ENCODE results near the gene ELP2.
"Not testable (repeated sequence)": the region's sequence is repeated elsewhere in the genome, so short reads cannot be mapped to it uniquely, and the experiment has no call there.

The ELP2 gene, protein sequence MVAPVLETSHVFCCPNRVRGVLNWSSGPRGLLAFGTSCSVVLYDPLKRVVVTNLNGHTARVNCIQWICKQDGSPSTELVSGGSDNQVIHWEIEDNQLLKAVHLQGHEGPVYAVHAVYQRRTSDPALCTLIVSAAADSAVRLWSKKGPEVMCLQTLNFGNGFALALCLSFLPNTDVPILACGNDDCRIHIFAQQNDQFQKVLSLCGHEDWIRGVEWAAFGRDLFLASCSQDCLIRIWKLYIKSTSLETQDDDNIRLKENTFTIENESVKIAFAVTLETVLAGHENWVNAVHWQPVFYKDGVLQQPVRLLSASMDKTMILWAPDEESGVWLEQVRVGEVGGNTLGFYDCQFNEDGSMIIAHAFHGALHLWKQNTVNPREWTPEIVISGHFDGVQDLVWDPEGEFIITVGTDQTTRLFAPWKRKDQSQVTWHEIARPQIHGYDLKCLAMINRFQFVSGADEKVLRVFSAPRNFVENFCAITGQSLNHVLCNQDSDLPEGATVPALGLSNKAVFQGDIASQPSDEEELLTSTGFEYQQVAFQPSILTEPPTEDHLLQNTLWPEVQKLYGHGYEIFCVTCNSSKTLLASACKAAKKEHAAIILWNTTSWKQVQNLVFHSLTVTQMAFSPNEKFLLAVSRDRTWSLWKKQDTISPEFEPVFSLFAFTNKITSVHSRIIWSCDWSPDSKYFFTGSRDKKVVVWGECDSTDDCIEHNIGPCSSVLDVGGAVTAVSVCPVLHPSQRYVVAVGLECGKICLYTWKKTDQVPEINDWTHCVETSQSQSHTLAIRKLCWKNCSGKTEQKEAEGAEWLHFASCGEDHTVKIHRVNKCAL

DNA sequence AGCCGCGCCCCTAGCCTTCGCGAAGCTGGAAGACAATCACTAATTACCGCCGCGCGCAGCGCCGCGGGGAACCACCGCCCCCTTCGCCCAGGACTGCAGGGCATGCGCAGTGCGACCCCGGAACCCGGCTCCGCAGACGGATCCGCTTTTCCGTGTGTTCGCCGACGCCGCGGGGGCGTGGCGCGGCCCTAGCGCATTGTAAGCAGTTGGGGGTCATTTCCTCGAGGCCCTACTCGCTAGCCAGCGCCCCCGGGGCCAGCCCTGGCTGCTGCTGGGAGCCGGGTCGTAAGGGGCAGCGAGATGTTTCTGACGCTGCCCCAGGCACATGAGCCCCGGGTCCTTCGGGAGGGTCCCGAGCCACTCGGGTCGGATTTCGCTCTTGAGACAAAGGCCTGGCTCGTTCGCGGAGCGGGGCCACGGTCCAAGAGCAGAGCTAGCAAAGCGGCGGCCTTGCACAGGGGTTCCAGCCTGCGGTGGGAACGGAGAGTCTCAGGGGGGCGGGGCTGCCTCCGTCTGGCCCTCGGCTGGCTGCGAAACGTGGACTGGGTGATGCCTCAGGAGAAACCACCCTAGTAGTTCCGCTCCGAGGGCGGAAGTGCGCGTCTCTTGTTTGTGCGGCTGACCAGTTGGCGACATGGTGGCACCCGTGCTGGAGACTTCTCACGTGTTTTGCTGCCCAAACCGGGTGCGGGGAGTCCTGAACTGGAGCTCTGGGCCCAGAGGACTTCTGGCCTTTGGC, at the start of gene ELP2, which contains the start of gene SLC39A6:
Gene ELP2, plus strand, starts transcription at position 600 of the 739 bp plus-strand sequence. Its CDS starts 35 bp downstream, at position 635.
Gene SLC39A6, minus strand, starts transcription at position 41 of the 739 bp plus-strand sequence. CDS start 2,333 bp downstream, outside the sequence.
- DNase-seq = peak; percentile 66

DNA sequence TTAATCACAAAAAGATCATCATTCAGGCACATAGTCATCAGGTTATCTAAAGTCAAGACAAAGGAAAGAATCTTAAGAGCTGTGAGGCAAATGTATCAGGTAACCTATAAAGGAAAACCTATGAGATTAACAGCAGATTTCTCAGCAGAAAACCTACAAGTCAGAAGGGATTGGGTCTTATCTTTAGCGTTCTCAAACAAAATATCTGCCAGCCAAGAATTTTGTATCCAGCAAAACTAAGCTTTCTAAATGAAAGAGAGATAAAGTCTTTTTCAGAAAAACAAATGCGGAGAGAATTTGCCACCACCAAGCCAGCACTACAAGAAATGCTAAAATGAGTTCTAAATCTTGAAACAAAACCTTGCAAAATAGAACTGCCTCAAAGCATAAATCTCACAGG, 48.6 kb upstream of the ELP2 start:
- not testable (repeated sequence) for DNase-seq

DNA sequence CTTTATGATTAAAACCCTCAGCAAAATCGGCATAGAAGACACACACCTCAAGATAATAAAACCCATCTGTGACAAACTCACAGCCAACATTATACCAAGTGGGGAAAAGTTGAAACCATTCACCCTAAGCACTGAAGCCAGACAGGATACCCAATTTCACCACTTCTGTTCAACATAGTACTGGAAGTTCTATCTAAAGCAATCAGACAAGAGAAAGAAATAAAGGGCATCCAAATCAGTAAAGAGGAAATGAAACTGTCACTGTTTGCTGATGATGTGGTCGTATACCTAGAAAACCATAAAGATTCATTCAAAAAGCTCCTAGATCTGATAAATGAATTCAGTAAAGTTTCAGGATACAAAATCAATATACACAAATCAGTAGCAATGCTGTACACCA, 46.0 kb upstream of the ELP2 start:
- no peak for DNase-seq

DNA sequence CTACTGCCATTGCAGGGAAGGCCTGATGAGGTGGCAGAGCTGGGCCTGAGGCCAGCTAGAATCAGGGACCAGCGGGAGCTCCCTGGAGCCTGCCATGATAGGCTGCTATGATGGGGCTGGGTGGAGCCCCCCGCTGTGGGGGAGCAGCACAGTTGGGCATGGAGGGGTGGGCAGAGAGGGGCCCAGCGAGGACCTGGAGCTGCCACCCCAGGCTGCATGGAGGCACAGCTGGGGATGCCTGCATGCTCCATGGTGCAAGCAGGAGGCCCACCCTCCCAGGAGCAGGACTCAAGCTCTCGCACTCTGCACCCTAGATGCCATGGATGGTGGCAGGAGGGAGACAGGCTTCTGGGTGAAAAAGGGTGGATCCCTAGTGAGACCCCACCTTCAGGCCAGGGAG, 44.5 kb upstream of the ELP2 start:
- no peak for DNase-seq

DNA sequence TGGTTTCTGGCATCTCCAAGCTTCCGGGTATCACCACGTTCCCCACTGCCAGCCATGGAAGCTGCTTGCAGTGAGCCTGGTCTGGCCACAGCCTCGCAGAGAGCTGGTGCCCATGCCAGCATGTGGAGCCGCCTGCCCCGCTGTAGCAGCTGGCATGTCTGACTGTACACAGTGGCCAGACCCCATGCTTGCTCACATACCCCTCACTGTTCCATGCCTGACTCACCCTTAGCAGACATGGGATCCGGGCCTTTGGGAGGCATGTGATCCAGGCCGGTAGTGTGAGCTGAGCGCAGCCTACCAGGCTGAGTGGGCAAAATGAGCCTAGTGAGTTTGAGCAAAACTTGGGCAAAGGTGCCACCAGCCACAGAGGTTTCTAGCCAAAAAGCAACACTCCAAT, 43.5 kb upstream of the ELP2 start:
- DNase-seq = no peak

DNA sequence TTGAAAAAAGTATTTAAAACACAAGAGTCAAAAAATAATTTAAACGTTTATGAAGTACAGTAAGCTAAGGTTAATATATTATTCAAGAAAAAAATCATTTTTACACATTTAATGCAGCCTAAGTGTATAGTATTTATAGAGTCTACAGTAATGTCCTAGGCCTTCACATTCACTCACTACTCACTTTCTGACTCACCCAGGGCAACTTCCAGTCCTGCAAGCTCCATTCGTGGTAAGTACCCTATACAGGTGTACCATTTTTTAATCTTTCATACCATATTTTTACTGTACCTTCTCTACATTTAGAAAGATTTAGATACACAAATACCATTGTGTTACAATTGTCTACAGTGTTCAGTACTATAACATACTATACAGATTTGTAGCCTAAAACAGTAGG, 41.4 kb upstream of the ELP2 start:
- DNase-seq = no peak

DNA sequence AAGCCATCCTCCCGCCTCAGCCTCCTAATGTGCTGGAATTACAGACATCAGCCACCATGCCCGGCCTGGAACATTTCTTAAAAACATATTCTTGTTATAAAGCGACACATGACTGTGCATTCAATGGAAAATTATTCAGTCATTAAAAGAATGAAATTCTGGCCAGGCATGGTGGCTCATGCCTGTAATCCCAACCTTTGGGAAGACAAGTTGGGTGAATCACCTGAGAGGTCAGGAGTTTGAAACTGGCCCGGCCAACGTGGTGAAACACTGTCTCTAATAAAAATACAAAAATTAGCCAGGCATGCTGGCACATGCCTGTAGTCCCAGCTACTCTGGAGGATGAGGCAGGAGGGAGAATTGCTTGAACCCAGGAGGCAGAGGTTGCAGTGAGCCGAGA, 40.7 kb upstream of the ELP2 start:
- no peak for DNase-seq

DNA sequence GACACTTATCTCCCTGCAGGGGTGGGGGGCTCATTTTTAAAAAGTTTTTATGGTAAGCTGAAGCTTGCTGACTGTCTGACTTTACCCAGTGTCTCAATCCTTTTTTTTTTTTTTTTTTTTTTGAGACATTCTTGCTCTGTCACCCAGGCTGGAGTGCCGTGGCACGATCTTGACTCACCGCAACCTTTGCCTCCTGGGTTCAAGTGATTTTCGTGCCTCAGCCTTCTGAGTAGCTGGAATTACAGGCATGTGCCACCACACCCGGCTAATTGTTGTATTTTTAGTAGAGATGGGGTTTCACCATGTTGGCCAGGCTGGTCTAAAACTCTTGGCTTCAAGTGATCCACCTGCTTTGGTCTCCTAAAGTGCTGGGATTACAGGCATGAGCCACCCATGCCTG, 37.6 kb upstream of the ELP2 start:
- not testable (repeated sequence) for DNase-seq

DNA sequence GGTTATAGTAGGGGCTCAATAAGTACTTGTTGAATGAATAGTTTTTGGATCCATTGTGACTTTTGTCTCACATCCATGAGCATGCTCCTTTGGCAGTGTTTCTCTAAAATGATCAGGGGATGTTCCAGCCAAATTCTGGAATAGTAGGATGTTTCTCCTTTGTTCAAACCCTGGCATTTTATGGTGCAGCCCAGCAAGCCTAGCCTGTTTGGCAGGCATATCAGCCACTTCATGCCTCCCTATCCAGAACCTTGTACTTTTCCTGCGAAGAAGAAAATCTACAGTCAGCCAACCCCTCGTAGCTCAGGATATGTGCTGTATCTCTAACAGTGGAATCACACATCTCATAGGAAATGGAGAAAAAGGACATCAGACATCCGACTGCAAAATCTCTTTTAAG, 35.3 kb upstream of the ELP2 start:
- no peak for DNase-seq

DNA sequence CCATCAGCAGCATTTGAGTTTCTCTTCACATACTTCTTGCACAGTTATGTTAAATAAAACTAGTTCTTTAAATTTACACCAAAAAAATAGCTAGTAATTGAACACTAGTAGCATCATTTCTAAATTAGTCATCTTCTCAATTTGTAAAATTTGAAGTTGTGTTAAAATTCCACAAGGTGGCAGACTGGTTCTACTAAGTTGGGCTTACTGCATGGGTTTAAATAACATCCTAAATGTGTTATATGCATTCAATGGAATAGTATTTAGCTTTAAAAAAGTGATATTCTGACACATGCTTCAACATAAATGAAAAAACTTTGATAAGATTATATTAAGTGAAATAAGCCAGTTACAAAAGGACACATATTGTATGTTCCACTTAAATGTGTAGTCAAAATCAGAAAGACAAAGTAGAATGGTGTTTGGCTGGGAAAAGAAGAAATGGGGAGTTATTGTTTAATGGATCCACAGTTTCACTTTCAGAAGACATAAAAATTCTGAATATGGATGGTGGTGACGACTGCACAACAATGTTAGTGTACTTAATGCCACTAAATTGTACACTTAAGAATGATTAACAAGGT, 33.7 kb upstream of the ELP2 start:
- DNase-seq = peak; percentile 5

DNA sequence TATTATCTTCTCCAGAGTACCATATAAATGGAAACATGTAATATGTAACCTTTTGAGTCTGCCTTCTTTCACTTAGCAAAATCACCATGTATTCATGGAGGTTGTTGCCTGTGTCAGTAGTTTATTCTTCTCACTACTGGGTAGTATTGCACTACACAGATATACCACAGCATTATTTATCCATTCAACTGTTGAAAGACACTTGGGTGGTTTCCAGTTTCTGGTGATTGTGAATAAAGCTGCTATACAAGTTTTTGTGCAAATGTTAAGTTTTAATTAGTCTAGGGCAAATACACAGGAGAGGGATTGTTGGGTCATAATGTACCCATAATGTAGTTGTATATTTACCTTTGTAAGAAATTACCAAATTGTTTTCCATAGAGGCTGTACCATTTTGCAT, 32.7 kb upstream of the ELP2 start:
- DNase-seq = no peak

DNA sequence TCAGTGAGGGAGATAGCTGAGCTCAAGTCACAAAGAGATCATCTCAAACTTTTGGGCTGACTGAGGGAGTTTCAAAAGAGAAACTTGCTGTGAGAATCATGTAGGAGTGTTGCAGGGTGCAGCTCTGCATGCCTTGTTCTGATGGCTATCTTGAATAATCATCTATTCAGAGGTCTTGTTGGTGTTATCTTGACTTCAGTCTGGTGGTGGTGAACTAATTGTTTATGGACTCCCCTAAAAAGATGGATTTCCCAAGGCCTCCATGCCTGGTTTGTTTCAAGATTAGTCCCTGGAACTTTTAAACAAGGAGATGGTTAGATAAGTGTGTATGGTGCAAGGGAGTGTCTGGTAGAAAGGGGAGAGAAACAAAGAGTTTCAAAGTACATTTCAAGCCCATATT, 30.4 kb upstream of the ELP2 start:
- DNase-seq = no peak

DNA sequence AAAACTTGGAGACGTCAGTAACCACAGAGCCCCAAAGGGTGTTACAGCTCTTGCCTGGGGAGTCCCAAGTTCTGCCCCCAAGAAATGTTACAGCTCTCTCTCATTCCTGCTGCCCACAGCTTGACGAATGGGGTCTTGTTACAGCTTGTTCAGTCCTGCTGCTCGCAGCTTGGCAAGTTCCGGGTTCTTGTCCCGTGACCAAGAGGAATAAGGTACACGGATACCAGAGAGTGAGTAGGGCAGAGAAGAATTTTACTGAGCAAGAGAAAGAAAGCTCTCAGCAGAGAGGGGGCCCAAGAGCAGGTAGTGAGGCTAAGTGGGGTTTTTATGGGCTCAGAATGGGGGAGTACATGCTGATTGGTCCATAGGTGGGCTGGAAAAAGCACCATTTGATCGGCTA, 27.8 kb upstream of the ELP2 start:
- DNase-seq = no peak

DNA sequence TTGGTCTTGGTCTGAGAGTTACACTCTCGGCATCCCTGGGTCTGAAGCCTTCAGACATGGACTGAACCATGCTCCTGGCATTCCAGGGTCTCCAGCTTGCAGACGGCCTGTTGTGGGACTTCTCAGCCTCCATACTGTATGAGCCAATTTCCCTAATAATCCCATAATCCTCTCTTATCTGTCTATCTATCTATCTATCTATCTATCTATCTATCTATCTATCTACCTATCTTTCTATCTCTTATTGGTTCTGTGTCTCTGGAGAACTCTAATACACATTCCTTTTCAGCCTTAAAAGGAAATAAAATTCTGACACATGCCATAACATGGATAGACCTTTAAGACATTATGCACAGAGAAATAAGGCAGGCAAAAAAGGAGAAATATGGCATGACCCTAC, 24.9 kb upstream of the ELP2 start:
- no peak for DNase-seq

DNA sequence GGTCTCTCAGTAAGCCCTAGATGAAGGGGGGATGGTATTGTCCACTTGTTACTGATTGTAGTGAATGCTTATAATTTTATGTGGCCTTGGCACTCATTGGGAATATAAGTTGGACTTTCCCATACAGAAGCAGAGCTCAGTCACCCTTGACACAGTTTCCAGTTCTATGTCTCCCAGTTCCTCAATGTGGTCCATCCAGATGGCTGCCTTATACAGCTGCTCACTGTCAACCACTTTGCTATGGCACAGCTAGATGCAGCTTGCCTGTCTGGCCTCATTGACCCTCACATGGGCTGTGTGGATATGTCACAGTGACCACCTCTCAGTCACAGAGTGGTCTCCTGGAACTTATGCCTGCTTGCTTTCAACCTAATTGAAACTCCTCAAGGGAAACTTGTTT, 22.2 kb upstream of the ELP2 start:
- DNase-seq = no peak

DNA sequence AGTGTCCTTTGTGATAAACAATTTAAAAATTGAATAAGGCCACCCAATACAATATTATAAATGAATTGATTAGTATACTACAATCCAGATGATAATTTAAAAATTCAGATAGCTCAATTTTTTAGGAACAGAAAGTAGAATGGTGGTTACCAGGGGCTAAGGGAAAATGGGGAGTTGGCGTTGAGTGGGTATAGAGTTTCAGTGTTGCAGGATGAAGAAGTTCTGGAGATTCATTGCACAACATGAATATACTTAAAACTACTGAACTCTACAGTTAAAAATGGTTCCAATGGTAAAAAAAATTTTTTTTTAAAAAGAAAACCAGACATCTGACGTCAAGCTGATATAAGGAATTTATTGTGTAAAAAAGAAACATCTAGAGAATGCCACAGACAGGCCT, 21.5 kb upstream of the ELP2 start:
- no peak for DNase-seq

DNA sequence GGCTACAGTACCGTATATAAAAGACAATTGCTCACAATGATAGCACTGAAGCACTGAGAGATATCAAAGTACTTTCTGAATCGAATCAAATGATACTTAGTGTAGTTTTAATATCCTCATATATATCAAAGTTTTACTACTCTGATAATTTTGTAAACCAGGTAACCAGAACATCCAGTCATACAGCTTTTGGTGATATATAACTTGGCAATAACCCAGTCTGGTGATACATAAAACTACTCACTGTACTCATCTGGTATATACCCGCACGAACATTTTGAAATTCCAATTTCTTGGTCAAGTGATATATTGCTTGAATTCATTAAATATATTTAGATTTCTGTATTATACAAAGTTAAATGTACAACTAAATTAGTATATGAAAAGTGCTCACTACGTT, 21.1 kb upstream of the ELP2 start:
- DNase-seq = no peak

DNA sequence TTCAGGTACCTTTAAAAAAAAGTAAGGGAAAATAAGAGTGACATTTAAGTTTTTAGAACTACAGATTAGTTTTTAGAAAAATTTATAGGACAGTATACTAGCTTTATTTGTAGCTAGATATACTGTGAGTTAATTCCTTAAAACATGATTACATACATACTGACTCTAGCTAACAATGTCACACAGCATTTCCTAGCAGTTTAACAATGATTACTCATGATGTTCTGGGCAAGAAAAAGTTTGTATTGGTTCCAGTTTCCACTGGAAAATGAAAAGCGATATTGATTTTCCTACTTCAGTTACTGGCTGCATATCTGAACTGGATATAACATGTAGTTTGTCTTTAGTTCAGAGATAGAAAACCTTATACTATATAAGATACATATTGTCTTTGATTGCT, 20.0 kb upstream of the ELP2 start:
- DNase-seq = no peak

DNA sequence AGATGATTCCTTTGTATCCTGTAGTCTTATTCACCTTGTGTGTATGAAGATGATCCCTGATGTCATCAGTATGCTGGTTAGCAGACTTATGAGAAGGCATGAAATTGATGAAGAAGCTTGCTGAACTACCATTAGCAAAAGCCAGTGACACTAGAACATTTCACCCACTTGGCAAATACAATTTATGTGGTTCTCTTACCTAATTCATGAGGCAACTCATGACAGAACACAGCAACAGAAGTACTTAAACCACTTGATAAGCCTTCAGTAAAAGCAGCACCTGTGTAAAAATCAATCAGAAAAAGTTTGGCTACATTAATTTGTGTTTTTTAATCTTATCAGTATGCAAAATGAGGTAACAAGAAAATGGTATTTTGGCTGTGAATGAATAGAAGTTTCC, 17.4 kb upstream of the ELP2 start:
- no peak for DNase-seq

DNA sequence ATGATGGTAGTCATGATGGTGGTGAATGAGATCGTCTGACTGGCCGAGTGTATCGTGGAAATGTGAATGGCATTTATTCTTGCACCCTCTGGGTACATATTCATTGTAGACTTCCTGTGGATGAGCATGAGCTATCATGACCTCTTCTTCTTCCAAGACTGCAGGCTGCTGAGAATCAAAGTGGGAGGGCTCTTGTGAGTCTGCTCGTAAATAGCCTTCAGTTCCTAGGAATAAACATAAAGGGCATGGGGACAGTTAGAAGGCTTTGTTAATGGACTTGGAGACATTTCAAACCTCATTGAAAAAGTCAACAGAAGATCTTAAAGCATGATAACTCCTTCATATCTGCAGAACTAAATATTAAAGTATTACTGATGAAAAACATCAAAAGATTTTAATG, 15.4 kb upstream of the ELP2 start:
- DNase-seq = no peak

DNA sequence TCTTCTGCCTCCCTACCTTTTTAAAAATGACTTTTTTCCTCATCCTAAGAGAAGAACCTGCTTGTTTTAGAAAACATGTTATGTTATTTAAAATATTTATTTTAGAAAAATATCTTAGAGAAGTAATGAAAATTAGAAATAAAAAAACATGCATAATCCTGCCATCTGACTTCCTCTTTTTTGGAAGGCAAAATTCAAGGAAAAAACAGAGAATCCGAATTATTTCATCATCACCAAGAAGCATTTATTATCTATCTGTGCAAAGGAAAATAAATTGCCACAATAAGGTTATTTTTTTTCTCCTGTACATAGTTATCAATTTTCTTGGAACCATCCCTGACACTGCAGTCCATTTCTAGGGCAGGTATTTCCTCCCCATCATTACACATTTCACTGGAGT, 15.0 kb upstream of the ELP2 start:
- no peak for DNase-seq

DNA sequence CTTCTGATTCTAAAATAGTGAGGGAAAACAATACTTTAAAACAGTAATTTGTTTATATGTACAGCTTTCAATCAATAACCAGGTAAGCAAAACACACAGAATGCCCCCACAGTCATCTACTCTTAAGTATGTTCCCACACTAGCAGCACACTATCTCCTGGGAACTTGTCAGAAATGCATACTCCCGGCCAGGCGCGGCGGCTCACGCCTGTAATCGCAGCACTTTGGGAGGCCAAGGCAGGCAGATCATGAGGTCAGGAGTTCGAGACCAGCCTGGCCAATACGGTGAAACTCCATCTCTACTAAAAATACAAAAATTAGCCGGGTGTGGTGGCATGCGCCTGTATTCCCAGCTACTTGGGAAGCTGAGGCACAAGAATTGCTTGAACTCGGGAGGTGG, 12.9 kb upstream of the ELP2 start:
- not testable (repeated sequence) for DNase-seq

DNA sequence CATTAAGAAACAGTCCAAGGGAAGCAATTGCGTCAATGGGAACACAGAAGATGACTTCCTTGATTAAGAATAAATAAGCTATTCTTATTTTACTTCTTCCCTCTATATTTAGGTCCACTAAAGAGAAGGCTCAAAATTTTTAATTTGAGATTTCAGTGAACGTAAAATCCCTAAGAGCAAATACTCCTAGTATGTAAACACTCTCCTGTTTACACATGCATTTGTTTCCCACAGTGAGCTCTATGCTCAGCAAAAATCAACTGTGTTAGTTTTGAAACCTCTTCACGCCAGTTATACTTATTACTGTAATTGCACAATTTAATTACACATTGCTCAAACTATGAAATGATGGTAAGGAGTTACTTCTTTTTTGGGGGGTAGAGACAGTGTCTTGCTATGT, 9.4 kb upstream of the ELP2 start:
- no peak for DNase-seq
